Retina (tissue), 1 donor: Measurements from ENCODE around the gene FAM50B.
A peak's percentile ranks its signal among the peaks of the same experiment; 100 is the strongest.

ENCODE experiments used
- DNase-seq: peaks from one replicate; pipeline ENCODE4 v3.0.0-alpha.2; 2016

FAM50B gene

GRCh38 chr6:3875486-3875885 lies 26.3 kb downstream of the FAM50B start:
- DNase-seq, result no peak

GRCh38 chr6:3876101-3876500 lies 26.9 kb downstream of the FAM50B start:
- DNase-seq, result no peak

- no peak for DNase-seq
Measured at GRCh38 chr6:3876866-3877265, 27.7 kb downstream of the FAM50B start.

- no peak for DNase-seq
Measured at GRCh38 chr6:3878048-3878666, 29.0 kb downstream of the FAM50B start.

GRCh38 chr6:3879194-3879952 lies 30.2 kb downstream of the FAM50B start:
- no peak for DNase-seq

GRCh38 chr6:3881711-3882421 lies 32.7 kb downstream of the FAM50B start:
- DNase-seq, result no peak

- DNase-seq, result no peak
Measured at GRCh38 chr6:3882431-3882830, 33.3 kb downstream of the FAM50B start.

GRCh38 chr6:3882866-3883265 lies 33.7 kb downstream of the FAM50B start:
- no peak for DNase-seq

- no peak for DNase-seq
Measured at GRCh38 chr6:3884007-3884745, 35.0 kb downstream of the FAM50B start.

GRCh38 chr6:3885262-3886036 lies 36.3 kb downstream of the FAM50B start:
- DNase-seq, result no peak

- no peak for DNase-seq
Measured at GRCh38 chr6:3887150-3887700, 38.1 kb downstream of the FAM50B start.

- no peak for DNase-seq
Measured at GRCh38 chr6:3888153-3888957, 39.2 kb downstream of the FAM50B start.

GRCh38 chr6:3890047-3890446 lies 40.9 kb downstream of the FAM50B start:
- DNase-seq, result no peak

- DNase-seq, result no peak
Measured at GRCh38 chr6:3891883-3892282, 42.7 kb downstream of the FAM50B start.

GRCh38 chr6:3892603-3893002 lies 43.4 kb downstream of the FAM50B start:
- no peak for DNase-seq

- no peak for DNase-seq
Measured at GRCh38 chr6:3893487-3893886, 44.3 kb downstream of the FAM50B start.

GRCh38 chr6:3893917-3894316 lies 44.7 kb downstream of the FAM50B start:
- DNase-seq, result no peak

- peak; percentile 51 for DNase-seq
Measured at GRCh38 chr6:3894590-3895311, 45.6 kb downstream of the FAM50B start.

- no peak for DNase-seq
Measured at GRCh38 chr6:3895312-3895653, 46.1 kb downstream of the FAM50B start.

GRCh38 chr6:3895805-3896204 lies 46.6 kb downstream of the FAM50B start:
- no peak for DNase-seq
